Stimulated activated CD4-positive, alpha-beta T cell treated with anti-CD3 and anti-CD28 coated beads, TNF-alpha, amount 100 ng/mL, for 4 hours (primary cell): Measurements from ENCODE around the gene PDIK1L.

ENCODE experiments used
- DNase-seq, 3 experiments: peaks; one replicate each; pipeline ENCODE4 v3.0.0-alpha.2; 2020; ENCODE audit warnings: low read depth in 3 of 3

Gene PDIK1L

GRCh38 chr1:26122988-26123973 is 11.7 kb downstream of the PDIK1L start:
- no peak for DNase-seq

GRCh38 chr1:26124418-26125331 is 13.1 kb downstream of the PDIK1L start:
- no peak for DNase-seq

GRCh38 chr1:26125382-26125781 is 13.8 kb downstream of the PDIK1L start:
- no peak for DNase-seq

GRCh38 chr1:26125946-26126320 is 14.3 kb downstream of the PDIK1L start:
- DNase-seq: no peak

GRCh38 chr1:26126321-26127084 is 14.9 kb downstream of the PDIK1L start:
- peak in 1 of 3 experiments; percentile 25 for DNase-seq

- no peak for DNase-seq
Observed at GRCh38 chr1:26127235-26128163, 15.9 kb downstream of the PDIK1L start.

- DNase-seq: no peak
Observed at GRCh38 chr1:26129778-26130177, 18.2 kb downstream of the PDIK1L start.

GRCh38 chr1:26130695-26131094 is 19.1 kb downstream of the PDIK1L start:
- DNase-seq: no peak

- no peak for DNase-seq
Observed at GRCh38 chr1:26132128-26132833, 20.7 kb downstream of the PDIK1L start.

- DNase-seq: no peak
Observed at GRCh38 chr1:26132834-26133167, 21.2 kb downstream of the PDIK1L start.

GRCh38 chr1:26134466-26134865 is 22.8 kb downstream of the PDIK1L start:
- DNase-seq: no peak

- DNase-seq: no peak
Observed at GRCh38 chr1:26138974-26139558, 27.4 kb downstream of the PDIK1L start.

GRCh38 chr1:26142159-26142558 is 30.5 kb downstream of the PDIK1L start:
- DNase-seq: no peak

GRCh38 chr1:26145041-26145959 is 33.7 kb downstream of the PDIK1L start:
- peak; percentile 41 to 58 (median 49) for DNase-seq

- DNase-seq: no peak
Observed at GRCh38 chr1:26145960-26146294, 34.3 kb downstream of the PDIK1L start.

- no peak for DNase-seq
Observed at GRCh38 chr1:26148887-26149286, 37.3 kb downstream of the PDIK1L start.

GRCh38 chr1:26153966-26154532 is 42.4 kb downstream of the PDIK1L start:
- no peak for DNase-seq

GRCh38 chr1:26154750-26155149 is 43.1 kb downstream of the PDIK1L start:
- DNase-seq: no peak
